ENCODE data around the gene EPHB3. TPM values are rescaled to one million over a fixed set of nuclear protein-coding genes. Genes with fewer than 3 reads are reported as not detected.

Gene EPHB3
- total RNA-seq, 4 donors from 2014 or later, result 4.1 to 17.7 (median 6.7) TPM

GRCh38 chr3:184525337-184526087, 36.1 kb upstream of the EPHB3 start:
- Histone ChIP-seq H3K9me3 (no peaks in the 10 kb centered on the region), H3K27ac (peak overlapping the region in 2 of 4 donors; percentile 13 to 43), H3K36me3 (no peaks in the 10 kb centered on the region), H3K27me3 (peaks cover 90% of the 10 kb centered on the region), H3K4me3 (peak overlapping the region in 3 of 4 donors; percentile 31 to 56 (median 47)), H3K4me1 (peaks cover 3 to 17% (median 13%) of the 10 kb centered on the region in 4 donors)
- intact Hi-C loops (cut with DNase I; ENCODE audit: low total_unique reads), result no loop called here
- 10 to 16% methylated on average over 6 to 26 of the region's 60 CpGs for WGBS, 2 donors (ENCODE audit: low coverage in 1 of 2)
- no peak for DNase-seq
- in situ Hi-C loops (cut with MboI; ENCODE audit: low pct_ligation_motif_present in 1 of 4, low pct_unique_long_range_greater_than_20kb in 1 of 4, low sequenced_read_pairs in 3 of 4), result loop anchor here in 2 of 4 donors (25.0 kb wide), 2 partner anchors 113 to 638 kb away; partner anchors contain the start of gene PARL (in 1 of the 2)
- TF ChIP-seq POLR2A (IDR thresholded peaks at IDR 0.05) (no peak), POLR2AphosphoS5 (IDR thresholded peaks at IDR 0.05) (no peak), CTCF (IDR thresholded peaks at IDR 0.05) (no peak), EP300 (IDR thresholded peaks at IDR 0.05; ENCODE audit: low read depth) (no peak)

GRCh38 chr3:184526088-184526433, 35.5 kb upstream of the EPHB3 start:
- Histone ChIP-seq H3K36me3 (no peaks in the 10 kb centered on the region), H3K4me3 (peak overlapping the region in 2 of 4 donors; percentile 47 to 56), H3K9me3 (no peaks in the 10 kb centered on the region), H3K27me3 (peaks cover 84% of the 10 kb centered on the region), H3K27ac (no peak overlapping the region), H3K4me1 (peaks cover 3 to 17% (median 13%) of the 10 kb centered on the region in 4 donors)
- intact Hi-C loops (cut with DNase I; ENCODE audit: low total_unique reads), result no loop called here
- TF ChIP-seq CTCF (IDR thresholded peaks at IDR 0.05) (no peak), POLR2AphosphoS5 (IDR thresholded peaks at IDR 0.05) (no peak), POLR2A (IDR thresholded peaks at IDR 0.05) (no peak), EP300 (IDR thresholded peaks at IDR 0.05; ENCODE audit: low read depth) (no peak)
- 33 to 44% methylated on average over 2 to 12 of the region's 12 CpGs for WGBS, 2 donors (ENCODE audit: low coverage in 1 of 2)
- DNase-seq, result no peak
- in situ Hi-C loops (cut with MboI; ENCODE audit: low pct_ligation_motif_present in 1 of 4, low pct_unique_long_range_greater_than_20kb in 1 of 4, low sequenced_read_pairs in 3 of 4), result loop anchor here in 2 of 4 donors (25.0 kb wide), 2 partner anchors 114 to 639 kb away; partner anchors contain the start of gene PARL (in 1 of the 2)

GRCh38 chr3:184531626-184532280, 29.8 kb upstream of the EPHB3 start:
- Histone ChIP-seq H3K27me3 (peaks cover 59% of the 10 kb centered on the region), H3K4me3 (no peak overlapping the region), H3K4me1 (no peaks in the 10 kb centered on the region), H3K36me3 (no peaks in the 10 kb centered on the region), H3K9me3 (no peaks in the 10 kb centered on the region), H3K27ac (no peak overlapping the region)
- 44 to 46% methylated on average over 6 to 8 of the region's 8 CpGs for WGBS, 2 donors (ENCODE audit: low coverage in 1 of 2)
- intact Hi-C loops (cut with DNase I; ENCODE audit: low total_unique reads), result no loop called here
- in situ Hi-C loops (cut with MboI; ENCODE audit: low pct_ligation_motif_present in 1 of 4, low pct_unique_long_range_greater_than_20kb in 1 of 4, low sequenced_read_pairs in 3 of 4), result loop anchor here in 3 of 4 donors (10.0 to 25.0 kb wide), 4 partner anchors 107 to 644 kb away; partner anchors contain the start of genes PARL (in 1 of the 3) and THPO (in 1 of the 3)
- DNase-seq, result no peak
- TF ChIP-seq POLR2A (IDR thresholded peaks at IDR 0.05) (no peak), CTCF (IDR thresholded peaks at IDR 0.05) (no peak), POLR2AphosphoS5 (IDR thresholded peaks at IDR 0.05) (no peak), EP300 (IDR thresholded peaks at IDR 0.05; ENCODE audit: low read depth) (no peak)
